RCC 7860 (cell line): ENCODE data around the gene NLRP5.
A peak's percentile ranks its signal among the peaks of the same experiment; 100 is the strongest.
"Not testable (repeated sequence)": the region's sequence is repeated elsewhere in the genome, so short reads cannot be mapped to it uniquely, and the experiment has no call there.

Experiments
- DNase-seq: peaks from one replicate; pipeline ENCODE4 v3.0.0-alpha.2; 2015; ENCODE audit warnings: low spot score
- FAIRE-seq: peaks from 2 replicates; lab custom pipeline; 2012; peaks lifted over from hg19 to GRCh38; lab: Jason Lieb, UNC

NLRP5 gene

GRCh38 chr19:56098237-56098636 is 111.7 kb downstream of the NLRP5 start:
- not testable (repeated sequence) for FAIRE-seq, DNase-seq

GRCh38 chr19:56098731-56099568 is 112.4 kb downstream of the NLRP5 start:
- DNase-seq: no peak
- FAIRE-seq: no peak

DNA sequence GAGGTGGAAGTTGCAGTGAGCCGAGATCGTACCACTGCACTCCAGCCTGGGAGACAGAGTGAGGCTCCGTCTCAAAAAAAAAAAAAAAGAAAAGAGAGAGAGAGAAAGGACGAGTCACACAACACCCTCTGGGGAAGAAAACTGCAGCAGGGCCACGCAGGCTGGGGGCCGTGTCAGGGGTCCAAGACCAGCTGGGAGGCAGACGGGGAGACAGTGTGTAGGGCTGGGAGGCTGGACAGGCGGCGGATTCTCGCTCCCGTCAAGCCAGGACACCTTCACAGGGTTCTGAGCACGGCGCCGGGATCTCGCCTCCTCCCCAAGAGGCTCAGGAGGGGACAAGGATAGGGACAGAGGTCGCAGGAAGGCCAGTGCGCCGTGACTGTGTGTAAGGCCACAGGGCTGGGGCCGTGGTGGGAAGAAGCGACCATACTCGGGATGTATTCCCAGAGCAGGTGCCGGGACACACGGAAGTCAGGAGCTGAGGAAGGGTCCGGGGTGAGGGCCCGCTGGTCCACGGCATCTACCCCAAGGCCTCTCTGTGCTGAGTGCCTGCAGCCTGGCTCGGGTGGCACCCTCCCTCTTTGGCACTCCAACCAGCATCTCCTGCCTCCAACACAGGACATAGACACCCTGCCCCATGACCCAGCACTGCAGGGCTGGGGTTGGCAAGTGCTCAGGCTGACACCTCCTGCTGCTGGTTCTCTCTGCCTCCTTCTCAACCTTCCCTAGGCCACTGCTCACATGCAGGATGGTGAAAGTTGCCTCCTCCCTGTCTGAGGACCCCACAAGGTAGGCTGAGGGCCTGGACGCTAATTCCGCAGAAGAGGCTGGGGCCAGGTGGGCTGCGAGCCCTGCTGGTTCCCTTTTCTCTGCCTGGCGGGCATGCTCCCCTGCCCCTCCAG is 113.3 kb downstream of the NLRP5 start:
- DNase-seq (no peak), FAIRE-seq (no peak)

DNA sequence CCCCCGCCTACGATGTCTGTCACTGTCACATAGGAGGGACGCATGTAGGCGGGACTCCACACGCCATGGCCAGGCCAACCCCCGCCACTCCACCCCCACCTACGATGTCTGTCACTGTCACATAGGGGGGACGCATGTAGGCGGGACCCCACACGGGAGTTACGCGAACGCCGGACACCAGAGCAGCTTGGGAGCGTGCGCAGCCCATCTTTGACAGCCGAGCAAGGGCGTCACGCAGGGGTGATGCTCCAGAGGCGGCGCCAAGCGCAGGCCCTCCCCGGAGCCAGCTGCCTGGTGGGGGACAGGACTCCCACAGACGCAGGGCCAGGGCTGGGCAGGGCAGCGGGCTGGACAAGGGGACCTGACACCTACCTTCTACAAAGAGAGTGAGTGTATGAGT is 114.5 kb downstream of the NLRP5 start:
- no peak for DNase-seq
- FAIRE-seq: no peak

DNA sequence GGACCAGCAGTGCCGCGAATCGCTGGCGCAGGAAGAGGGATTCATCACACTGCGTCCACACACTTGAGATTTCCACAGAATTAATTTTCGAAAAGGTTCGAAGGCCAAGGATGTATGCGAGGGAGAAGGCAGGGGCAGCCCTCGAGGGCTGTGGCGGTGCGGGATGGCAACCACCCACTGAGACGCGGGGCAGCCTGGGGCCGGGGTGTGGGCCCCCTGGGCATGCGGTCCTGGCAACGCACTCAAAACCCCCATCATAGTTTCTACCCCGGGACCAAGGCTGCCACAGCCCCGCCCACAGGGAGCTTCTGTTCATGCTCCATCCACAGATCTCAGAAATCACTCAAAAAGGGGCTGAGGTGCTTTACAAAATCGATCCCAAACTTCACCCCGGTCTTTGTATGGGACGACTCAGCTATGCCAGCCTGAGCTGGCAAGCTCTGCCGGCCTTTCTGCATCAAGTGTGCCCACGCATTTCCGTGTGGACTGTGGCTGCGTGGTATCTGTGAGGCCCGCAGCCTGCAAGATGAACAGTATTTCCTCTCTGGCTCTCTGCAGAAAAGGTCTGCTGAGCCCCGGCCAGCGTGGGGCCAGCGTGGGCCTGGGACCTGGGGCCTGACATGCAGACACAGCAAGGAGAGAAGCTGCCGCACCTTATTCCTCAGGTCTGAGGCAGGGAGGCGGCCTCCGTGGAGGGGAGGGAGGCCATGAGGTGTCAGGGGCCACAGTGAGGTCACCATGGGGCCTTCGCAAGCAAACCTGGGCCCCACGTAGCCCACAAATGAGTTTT is 115.4 kb downstream of the NLRP5 start:
- FAIRE-seq (no peak), DNase-seq (no peak)

DNA sequence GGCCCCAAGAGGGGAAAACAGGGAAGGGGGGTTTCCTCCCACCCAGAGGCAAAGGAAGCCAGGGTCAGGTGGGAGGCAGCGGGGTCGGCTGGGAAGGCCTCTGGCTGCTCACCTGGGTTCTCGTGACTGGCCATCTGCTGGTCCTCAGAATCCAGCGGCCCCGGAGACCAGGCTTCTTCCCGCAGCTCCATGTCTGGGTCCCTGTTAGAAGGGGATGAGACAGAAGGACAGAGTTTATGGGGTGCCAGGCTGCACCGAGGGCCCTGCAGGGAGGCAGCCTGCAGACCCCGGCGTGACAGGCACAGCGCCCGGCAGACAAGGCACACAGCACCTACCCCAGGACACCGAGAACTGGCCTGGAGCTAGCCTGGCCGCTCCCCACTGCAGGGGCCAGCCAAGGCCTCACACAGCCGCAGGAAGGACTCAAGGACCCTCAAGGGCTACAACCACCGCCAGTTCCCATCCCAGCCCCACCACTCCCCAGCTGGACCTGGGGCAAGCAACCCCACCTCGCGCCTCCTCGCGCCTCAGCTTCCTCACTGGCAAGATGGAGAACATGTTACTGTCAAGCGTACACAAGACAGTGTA is 116.5 kb downstream of the NLRP5 start:
- DNase-seq: no peak
- no peak for FAIRE-seq

DNA sequence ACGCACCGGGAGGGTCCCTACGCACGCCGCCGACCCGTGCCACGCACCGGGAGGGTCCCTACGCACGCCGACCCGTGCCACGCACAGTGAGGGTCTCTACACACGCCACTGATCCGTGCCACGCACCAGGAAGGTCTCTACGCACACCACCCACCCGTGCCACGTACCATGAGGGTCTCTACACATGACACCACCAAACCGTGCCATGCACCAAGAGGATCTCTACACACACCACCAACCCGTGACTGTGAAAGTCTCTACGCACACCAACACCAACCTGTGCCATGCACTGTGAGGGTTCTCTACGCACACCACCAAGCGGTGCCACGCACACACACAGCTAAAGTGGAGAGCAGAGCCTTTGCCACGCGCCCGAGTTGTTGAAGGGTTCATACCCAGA is 117.8 kb downstream of the NLRP5 start:
- FAIRE-seq (no peak), DNase-seq (no peak)

- no peak for FAIRE-seq
Observed at GRCh38 chr19:56105090-56105701, 118.6 kb downstream of the NLRP5 start.

GRCh38 chr19:56105831-56106396 is 119.3 kb downstream of the NLRP5 start:
- not testable (repeated sequence) for DNase-seq, FAIRE-seq

More at GRCh38 chr19:56105090-56105701, 118.6 kb downstream of the NLRP5 start:
- no peak for DNase-seq

DNA sequence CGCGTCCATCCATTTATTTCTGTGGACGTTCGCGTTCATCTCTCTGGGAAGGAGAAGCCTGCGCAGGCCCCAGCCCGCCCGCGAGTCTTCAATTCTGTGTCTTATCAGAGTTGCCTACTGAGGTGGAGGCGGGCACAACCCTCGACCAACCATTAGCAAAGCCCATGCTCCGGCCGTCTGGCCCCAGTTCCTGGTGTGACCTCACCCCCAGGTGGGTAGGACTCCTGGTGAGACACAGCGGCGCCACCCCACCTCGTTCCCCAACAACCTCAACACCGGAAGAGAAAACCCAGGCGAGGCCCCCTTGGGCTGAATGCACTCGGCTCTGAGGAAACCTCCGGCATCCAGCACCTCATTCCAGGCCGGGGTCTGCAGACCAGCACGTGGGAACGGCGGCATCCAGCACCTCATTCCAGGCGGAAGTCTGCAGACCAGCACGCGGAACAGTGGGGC is 119.8 kb downstream of the NLRP5 start:
- DNase-seq: no peak
- no peak for FAIRE-seq

- no peak for FAIRE-seq
Observed at GRCh38 chr19:56106993-56107392, 120.4 kb downstream of the NLRP5 start.

GRCh38 chr19:56107626-56108351 is 121.2 kb downstream of the NLRP5 start:
- FAIRE-seq: no peak
- no peak for DNase-seq

More at GRCh38 chr19:56106993-56107392, 120.4 kb downstream of the NLRP5 start:
- DNase-seq: no peak

DNA sequence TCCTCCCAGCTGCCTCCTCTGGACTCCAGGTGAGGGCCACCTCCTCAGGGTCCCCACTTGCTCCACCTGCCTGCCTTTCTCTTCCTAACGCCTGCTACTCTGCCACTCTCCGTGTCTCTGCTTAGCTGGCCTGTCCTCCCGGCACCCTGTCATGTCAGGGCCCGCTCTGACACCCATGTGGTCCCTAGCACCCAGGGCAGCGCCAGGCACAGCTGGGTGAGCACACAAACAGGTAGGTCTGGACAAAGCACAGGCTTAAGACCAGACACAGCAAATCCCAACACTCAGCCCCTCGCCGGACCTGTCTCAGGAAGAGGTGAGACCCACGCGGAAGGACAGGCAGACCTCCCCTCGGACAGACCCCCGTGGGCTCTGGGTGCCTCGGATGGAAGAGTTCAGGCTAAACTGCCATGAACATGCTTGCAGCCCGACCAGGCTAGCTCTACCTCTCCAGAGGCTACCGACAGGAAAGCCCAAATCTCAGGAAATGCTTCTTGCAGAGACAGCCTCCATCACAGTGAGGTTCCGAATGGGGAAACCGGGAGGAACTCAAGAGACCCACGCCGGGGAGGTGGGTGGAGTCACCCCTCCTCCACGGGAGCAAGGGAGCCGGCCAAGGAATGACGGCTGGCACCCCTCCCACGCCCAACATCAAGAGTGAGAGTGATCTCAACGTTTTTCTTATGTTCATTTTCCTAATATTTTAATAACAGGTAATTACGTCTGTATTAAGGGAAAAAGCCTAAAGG is 122.0 kb downstream of the NLRP5 start:
- FAIRE-seq: no peak

GRCh38 chr19:56109226-56109625 is 122.7 kb downstream of the NLRP5 start:
- FAIRE-seq: no peak
- DNase-seq: no peak

More for the DNA sequence above, 122.0 kb downstream of the NLRP5 start:
- no peak for DNase-seq

DNA sequence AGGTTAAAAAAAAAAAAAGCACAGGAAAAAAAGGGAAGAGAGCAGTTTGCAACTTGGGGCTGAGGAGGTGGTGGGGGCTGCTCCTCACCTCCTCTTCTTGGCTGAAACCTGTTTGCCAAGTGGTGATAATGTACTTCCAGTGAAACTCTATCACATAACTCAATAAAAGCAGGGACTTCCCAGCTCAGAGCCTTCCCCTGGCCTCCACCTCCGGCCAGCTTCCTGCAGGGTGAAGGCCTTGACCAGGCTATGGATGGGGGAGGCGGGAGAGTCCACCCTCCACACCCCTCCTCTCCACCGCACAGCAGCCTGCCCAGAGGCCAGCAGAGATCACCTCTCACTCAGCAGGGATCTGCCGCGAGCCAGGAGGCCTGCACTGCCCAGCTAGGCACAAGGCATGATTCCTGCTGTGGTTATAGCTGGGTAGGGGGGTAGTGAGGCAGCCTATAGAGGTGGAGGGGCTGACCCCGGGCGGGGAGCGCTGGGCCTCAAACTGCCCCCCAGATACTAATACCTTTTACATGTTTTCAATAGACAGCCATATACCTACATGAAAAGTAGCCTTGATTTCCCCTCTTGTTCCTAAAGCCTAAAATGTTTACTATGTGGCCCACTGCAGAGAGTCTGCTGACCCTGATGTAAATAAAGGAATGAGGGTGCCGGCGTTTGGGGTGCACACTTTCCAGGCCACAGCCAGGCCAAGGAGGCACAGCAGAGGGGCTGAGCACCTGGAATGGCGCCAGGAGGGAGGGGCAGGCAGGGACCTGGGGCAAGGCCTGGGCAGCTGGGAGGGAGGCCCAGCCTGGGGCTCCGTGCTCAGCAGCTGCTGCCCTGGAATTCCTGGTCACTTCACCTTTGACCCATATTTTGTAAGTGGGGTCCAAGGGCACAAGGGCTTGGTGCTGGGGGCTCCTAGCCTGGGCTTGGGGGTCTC is 124.2 kb downstream of the NLRP5 start:
- DNase-seq (peak; percentile 51), FAIRE-seq (peak; percentile 54)
